ENCODE data around the gene ANKRD33B. TPM values are rescaled to one million over a fixed set of nuclear protein-coding genes. Genes with fewer than 3 reads are reported as not detected.

Gene ANKRD33B
- total RNA-seq, 2 donors from 2014 or later = 4.1 to 7.4 TPM

- TF ChIP-seq, protein P1, sequence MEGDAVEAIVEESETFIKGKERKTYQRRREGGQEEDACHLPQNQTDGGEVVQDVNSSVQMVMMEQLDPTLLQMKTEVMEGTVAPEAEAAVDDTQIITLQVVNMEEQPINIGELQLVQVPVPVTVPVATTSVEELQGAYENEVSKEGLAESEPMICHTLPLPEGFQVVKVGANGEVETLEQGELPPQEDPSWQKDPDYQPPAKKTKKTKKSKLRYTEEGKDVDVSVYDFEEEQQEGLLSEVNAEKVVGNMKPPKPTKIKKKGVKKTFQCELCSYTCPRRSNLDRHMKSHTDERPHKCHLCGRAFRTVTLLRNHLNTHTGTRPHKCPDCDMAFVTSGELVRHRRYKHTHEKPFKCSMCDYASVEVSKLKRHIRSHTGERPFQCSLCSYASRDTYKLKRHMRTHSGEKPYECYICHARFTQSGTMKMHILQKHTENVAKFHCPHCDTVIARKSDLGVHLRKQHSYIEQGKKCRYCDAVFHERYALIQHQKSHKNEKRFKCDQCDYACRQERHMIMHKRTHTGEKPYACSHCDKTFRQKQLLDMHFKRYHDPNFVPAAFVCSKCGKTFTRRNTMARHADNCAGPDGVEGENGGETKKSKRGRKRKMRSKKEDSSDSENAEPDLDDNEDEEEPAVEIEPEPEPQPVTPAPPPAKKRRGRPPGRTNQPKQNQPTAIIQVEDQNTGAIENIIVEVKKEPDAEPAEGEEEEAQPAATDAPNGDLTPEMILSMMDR (IDR thresholded peaks at IDR 0.05) = no peak
- TF ChIP-seq POLR2A (IDR thresholded peaks at IDR 0.05) (no peak), POLR2AphosphoS5 (IDR thresholded peaks at IDR 0.05) (no peak)
- Histone ChIP-seq H3K27me3 (replicated peaks; ENCODE audit: insufficient read depth) (no peaks in the 10 kb centered on the region), H3K4me1 (replicated peaks) (no peaks in the 10 kb centered on the region), H3K36me3 (no peaks in the 10 kb centered on the region), H3K27ac (no peak overlapping the region), H3K9me3 (no peaks in the 10 kb centered on the region), H3K4me3 (no peak overlapping the region)
- intact Hi-C loops (cut with DNase I) = no loop called here
- DNase-seq (ENCODE audit: low spot score) = no peak
- 76% methylated on average over 13 of the region's 13 CpGs for WGBS
Measured at GRCh38 chr5:10590226-10590999, 26.5 kb downstream of the ANKRD33B start.

GRCh38 chr5:10591159-10591558 is 27.3 kb downstream of the ANKRD33B start:
- H3K4me1 ChIP-seq (replicated peaks) = no peaks in the 10 kb centered on the region
- 75% methylated on average over 6 of the region's 6 CpGs for WGBS
- H3K36me3 ChIP-seq = no peaks in the 10 kb centered on the region
- H3K4me3 ChIP-seq = no peak overlapping the region
- TF ChIP-seq, protein P1 (IDR thresholded peaks at IDR 0.05) = no peak
- TF ChIP-seq POLR2AphosphoS5 (IDR thresholded peaks at IDR 0.05) (no peak), POLR2A (IDR thresholded peaks at IDR 0.05) (no peak)
- DNase-seq (ENCODE audit: low spot score) = no peak
- H3K27me3 ChIP-seq (replicated peaks; ENCODE audit: insufficient read depth) = no peaks in the 10 kb centered on the region
- H3K9me3 ChIP-seq = no peaks in the 10 kb centered on the region
- intact Hi-C loops (cut with DNase I) = no loop called here
- H3K27ac ChIP-seq = no peak overlapping the region

GRCh38 chr5:10591966-10592365 is 28.1 kb downstream of the ANKRD33B start:
- WGBS = 82% methylated on average over 3 of the region's 3 CpGs

GRCh38 chr5:10592601-10593000 is 28.7 kb downstream of the ANKRD33B start:
- no peak for DNase-seq (ENCODE audit: low spot score)
- no peaks in the 10 kb centered on the region for H3K36me3 ChIP-seq
- intact Hi-C loops (cut with DNase I) = no loop called here
- no peak overlapping the region for H3K4me3 ChIP-seq
- no peaks in the 10 kb centered on the region for H3K27me3 ChIP-seq (replicated peaks; ENCODE audit: insufficient read depth)
- H3K4me1 ChIP-seq (replicated peaks) = no peaks in the 10 kb centered on the region
- no peak overlapping the region for H3K27ac ChIP-seq
- no peaks in the 10 kb centered on the region for H3K9me3 ChIP-seq
- no peak for TF ChIP-seq POLR2A (IDR thresholded peaks at IDR 0.05)
- TF ChIP-seq, protein P1 (IDR thresholded peaks at IDR 0.05) = no peak
- TF ChIP-seq POLR2AphosphoS5 (IDR thresholded peaks at IDR 0.05) = no peak

More at GRCh38 chr5:10591966-10592365, 28.1 kb downstream of the ANKRD33B start:
- Histone ChIP-seq H3K27me3 (replicated peaks; ENCODE audit: insufficient read depth) (no peaks in the 10 kb centered on the region), H3K36me3 (no peaks in the 10 kb centered on the region), H3K4me3 (no peak overlapping the region), H3K4me1 (replicated peaks) (no peaks in the 10 kb centered on the region), H3K9me3 (no peaks in the 10 kb centered on the region), H3K27ac (no peak overlapping the region)
- TF ChIP-seq, protein P1 (IDR thresholded peaks at IDR 0.05) = no peak
- TF ChIP-seq POLR2AphosphoS5 (IDR thresholded peaks at IDR 0.05) = no peak
- TF ChIP-seq POLR2A (IDR thresholded peaks at IDR 0.05) = no peak
- no peak for DNase-seq (ENCODE audit: low spot score)
- intact Hi-C loops (cut with DNase I) = no loop called here
